ENCODE results near the gene BRINP2.

Gene BRINP2

DNA sequence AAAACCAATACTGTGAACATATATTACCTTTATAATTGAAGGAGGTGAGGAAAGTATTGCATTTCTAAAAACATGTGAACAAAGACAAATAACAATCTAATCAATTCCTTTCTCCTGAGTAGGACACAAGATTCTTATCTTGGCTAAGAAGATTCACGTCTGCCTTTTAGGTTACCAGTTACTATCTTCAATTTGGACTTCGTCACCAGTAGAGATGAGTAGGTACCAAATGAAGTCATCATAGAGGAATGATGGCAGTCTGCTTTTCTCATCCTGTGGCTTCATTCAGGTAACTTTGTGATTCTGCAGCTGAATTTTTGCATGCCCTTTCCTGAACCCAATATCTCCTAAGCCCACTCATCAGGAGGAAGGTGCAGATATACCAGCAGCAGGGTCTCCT lies 38.6 kb upstream of the BRINP2 start:
- no peak overlapping the region for H3K9ac ChIP-seq (ENCODE audit: low read length)
- H2BK12ac ChIP-seq (ENCODE audit: low read length in 2 of 2), result no peak overlapping the region
- H2BK15ac ChIP-seq (ENCODE audit: low read depth, poor library complexity, severe bottlenecking), result no peak overlapping the region
- no peak overlapping the region for H3K23ac ChIP-seq (ENCODE audit: low read length in 2 of 2)
- no peaks in the 10 kb centered on the region for H3K4me1 ChIP-seq (ENCODE audit: control insufficient read depth, insufficient read depth, low read depth, low read length)
- no peaks in the 10 kb centered on the region for H3K9me3 ChIP-seq (ENCODE audit: control insufficient read depth, low read length)
- no peak overlapping the region for H4K8ac ChIP-seq (ENCODE audit: low read length)
- no peak overlapping the region for H2BK120ac ChIP-seq (ENCODE audit: low read depth, low read length)
- H3K4ac ChIP-seq (ENCODE audit: low read depth in 1 of 2, low read length in 2 of 2), result no peak overlapping the region
- no peak overlapping the region for H3K4me2 ChIP-seq (ENCODE audit: low read length, poor library complexity, severe bottlenecking)
- no peak overlapping the region for H2BK5ac ChIP-seq (ENCODE audit: low read depth, low read length, poor library complexity, severe bottlenecking)
- 80% methylated on average over 2 of the region's 2 CpGs for WGBS
- H3K27ac ChIP-seq (ENCODE audit: low read length, poor library complexity, severe bottlenecking), result no peak overlapping the region
- H3K36me3 ChIP-seq (ENCODE audit: control insufficient read depth in 1 of 2, insufficient read depth in 2 of 2, low read depth in 1 of 2, low read length in 2 of 2), result no peaks in the 10 kb centered on the region
- no peak overlapping the region for H4K91ac ChIP-seq (ENCODE audit: low read length)
- DNase-seq, result no peak
- H2AFZ ChIP-seq (ENCODE audit: low read depth, low read length), result no peak overlapping the region
- H3K18ac ChIP-seq (ENCODE audit: low read depth in 1 of 2, low read length in 2 of 2), result no peak overlapping the region
- no peak overlapping the region for H3K4me3 ChIP-seq (ENCODE audit: insufficient read depth in 1 of 2, low read depth in 1 of 2, low read length in 2 of 2)
- H3K79me1 ChIP-seq (replicated peaks; ENCODE audit: low read length, poor library complexity, severe bottlenecking), result no peaks in the 10 kb centered on the region
- H3K14ac ChIP-seq (ENCODE audit: low read length in 2 of 2), result no peak overlapping the region
- no peak overlapping the region for H2AK5ac ChIP-seq (ENCODE audit: low read length, severe bottlenecking)
- peaks cover 3 to 15% of the 10 kb centered on the region in 2 experiments for H3K27me3 ChIP-seq (ENCODE audit: control insufficient read depth in 1 of 2, insufficient read depth in 1 of 2, low read length in 2 of 2)

DNA sequence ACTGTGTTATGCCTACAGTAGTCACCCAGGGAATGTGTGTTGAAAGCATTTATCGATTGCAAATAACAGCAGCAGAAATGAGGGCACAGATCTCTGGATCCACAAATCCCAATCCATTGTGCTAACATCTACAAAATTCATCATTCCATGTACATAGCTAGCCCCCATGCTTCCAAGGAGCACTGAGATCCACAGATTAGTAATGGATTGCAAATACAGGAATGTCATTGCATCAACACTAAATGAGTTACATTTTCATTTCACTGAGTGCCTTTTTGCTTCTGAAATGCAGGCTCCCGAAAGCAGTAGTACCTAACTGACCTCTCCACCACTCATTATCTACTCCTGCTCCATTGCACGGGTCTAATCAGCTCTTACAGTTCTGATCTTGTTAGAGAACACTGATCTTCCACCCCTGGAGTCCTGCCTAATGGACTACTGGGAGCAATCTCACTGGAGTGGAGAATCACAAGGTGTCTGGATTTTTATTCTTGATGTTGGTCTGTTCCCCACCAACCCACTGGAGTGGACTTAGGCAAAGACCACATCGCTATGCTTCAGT lies 36.7 kb upstream of the BRINP2 start:
- H4K91ac ChIP-seq (ENCODE audit: low read length), result no peak overlapping the region
- DNase-seq, result no peak
- no peak overlapping the region for H2BK12ac ChIP-seq (ENCODE audit: low read length in 2 of 2)
- no peak overlapping the region for H3K9ac ChIP-seq (ENCODE audit: low read length)
- no peak overlapping the region for H3K23ac ChIP-seq (ENCODE audit: low read length in 2 of 2)
- no peak overlapping the region for H3K14ac ChIP-seq (ENCODE audit: low read length in 2 of 2)
- H3K27me3 ChIP-seq (ENCODE audit: control insufficient read depth in 1 of 2, insufficient read depth in 1 of 2, low read length in 2 of 2), result peaks cover 3 to 15% of the 10 kb centered on the region in 2 experiments
- no peak overlapping the region for H4K8ac ChIP-seq (ENCODE audit: low read length)
- no peaks in the 10 kb centered on the region for H3K36me3 ChIP-seq (ENCODE audit: control insufficient read depth in 1 of 2, insufficient read depth in 2 of 2, low read depth in 1 of 2, low read length in 2 of 2)
- no peak overlapping the region for H3K4me3 ChIP-seq (ENCODE audit: insufficient read depth in 1 of 2, low read depth in 1 of 2, low read length in 2 of 2)
- no peak overlapping the region for H2AK5ac ChIP-seq (ENCODE audit: low read length, severe bottlenecking)
- no peaks in the 10 kb centered on the region for H3K4me1 ChIP-seq (ENCODE audit: control insufficient read depth, insufficient read depth, low read depth, low read length)
- no peaks in the 10 kb centered on the region for H3K9me3 ChIP-seq (ENCODE audit: control insufficient read depth, low read length)
- no peak overlapping the region for H2BK15ac ChIP-seq (ENCODE audit: low read depth, poor library complexity, severe bottlenecking)
- no peak overlapping the region for H3K4ac ChIP-seq (ENCODE audit: low read depth in 1 of 2, low read length in 2 of 2)
- no peak overlapping the region for H3K27ac ChIP-seq (ENCODE audit: low read length, poor library complexity, severe bottlenecking)
- H3K79me1 ChIP-seq (replicated peaks; ENCODE audit: low read length, poor library complexity, severe bottlenecking), result no peaks in the 10 kb centered on the region
- 75% methylated on average over 3 of the region's 4 CpGs for WGBS
- no peak overlapping the region for H2BK5ac ChIP-seq (ENCODE audit: low read depth, low read length, poor library complexity, severe bottlenecking)
- H2BK120ac ChIP-seq (ENCODE audit: low read depth, low read length), result no peak overlapping the region
- no peak overlapping the region for H2AFZ ChIP-seq (ENCODE audit: low read depth, low read length)
- no peak overlapping the region for H3K4me2 ChIP-seq (ENCODE audit: low read length, poor library complexity, severe bottlenecking)
- H3K18ac ChIP-seq (ENCODE audit: low read depth in 1 of 2, low read length in 2 of 2), result no peak overlapping the region

DNA sequence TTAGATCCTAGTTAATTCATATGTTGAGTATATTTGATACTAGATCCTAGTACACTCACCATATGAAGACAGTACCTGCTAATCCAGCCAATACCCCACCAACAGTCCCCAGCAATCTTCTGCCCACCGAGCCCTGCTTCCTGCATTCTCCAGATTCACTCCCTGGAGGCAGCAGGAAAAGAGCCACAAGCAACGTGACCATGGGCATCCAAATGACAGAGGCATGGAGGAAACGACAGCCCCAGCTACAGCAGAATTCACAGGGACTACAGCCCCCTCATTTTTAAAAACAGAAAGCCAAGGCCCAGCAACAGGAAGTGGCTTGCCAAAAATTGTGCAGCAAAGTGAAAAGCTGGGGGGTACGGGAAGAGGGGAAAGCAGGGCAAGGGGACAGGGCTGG lies 35.5 kb upstream of the BRINP2 start:
- Histone ChIP-seq H2BK120ac (ENCODE audit: low read depth, low read length) (no peak overlapping the region), H3K27me3 (ENCODE audit: control insufficient read depth in 1 of 2, insufficient read depth in 1 of 2, low read length in 2 of 2) (peaks cover 2 to 15% of the 10 kb centered on the region in 2 experiments), H2BK12ac (ENCODE audit: low read length in 2 of 2) (no peak overlapping the region), H3K4me3 (ENCODE audit: insufficient read depth in 1 of 2, low read depth in 1 of 2, low read length in 2 of 2) (no peak overlapping the region), H4K91ac (ENCODE audit: low read length) (no peak overlapping the region), H2BK15ac (ENCODE audit: low read depth, poor library complexity, severe bottlenecking) (no peak overlapping the region), H3K18ac (ENCODE audit: low read depth in 1 of 2, low read length in 2 of 2) (no peak overlapping the region), H2BK5ac (ENCODE audit: low read depth, low read length, poor library complexity, severe bottlenecking) (no peak overlapping the region), H3K9ac (ENCODE audit: low read length) (no peak overlapping the region), H3K14ac (ENCODE audit: low read length in 2 of 2) (no peak overlapping the region), H3K36me3 (ENCODE audit: control insufficient read depth in 1 of 2, insufficient read depth in 2 of 2, low read depth in 1 of 2, low read length in 2 of 2) (no peaks in the 10 kb centered on the region), H3K4me2 (ENCODE audit: low read length, poor library complexity, severe bottlenecking) (no peak overlapping the region), H3K4me1 (ENCODE audit: control insufficient read depth, insufficient read depth, low read depth, low read length) (no peaks in the 10 kb centered on the region), H2AK5ac (ENCODE audit: low read length, severe bottlenecking) (no peak overlapping the region), H4K8ac (ENCODE audit: low read length) (no peak overlapping the region), H3K4ac (ENCODE audit: low read depth in 1 of 2, low read length in 2 of 2) (no peak overlapping the region), H3K79me1 (replicated peaks; ENCODE audit: low read length, poor library complexity, severe bottlenecking) (no peaks in the 10 kb centered on the region), H2AFZ (ENCODE audit: low read depth, low read length) (no peak overlapping the region), H3K27ac (ENCODE audit: low read length, poor library complexity, severe bottlenecking) (no peak overlapping the region), H3K9me3 (ENCODE audit: control insufficient read depth, low read length) (no peaks in the 10 kb centered on the region), H3K23ac (ENCODE audit: low read length in 2 of 2) (no peak overlapping the region)
- WGBS, result 44% methylated on average over 4 of the region's 4 CpGs
- no peak for DNase-seq

DNA sequence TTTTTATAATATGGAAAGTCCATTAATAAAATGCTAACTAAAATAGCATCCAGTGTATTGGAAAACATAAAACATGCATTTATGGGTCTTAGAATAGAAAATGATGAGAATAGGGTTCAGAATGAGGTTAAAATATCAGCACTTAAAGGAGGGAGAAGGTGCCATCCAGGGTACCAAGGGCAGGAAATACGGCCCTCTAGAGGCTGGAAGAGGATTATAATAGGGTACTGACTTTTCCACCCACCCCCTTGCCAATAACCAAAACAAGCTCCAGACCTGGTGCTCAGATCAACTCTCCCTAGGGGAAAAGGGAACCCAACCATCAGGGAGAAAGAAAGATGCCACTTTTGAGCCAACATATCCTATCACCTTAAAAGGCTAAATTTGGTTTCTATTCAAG lies 32.9 kb upstream of the BRINP2 start:
- Histone ChIP-seq H2BK120ac (ENCODE audit: low read depth, low read length) (no peak overlapping the region), H3K4me1 (ENCODE audit: control insufficient read depth, insufficient read depth, low read depth, low read length) (no peaks in the 10 kb centered on the region), H4K8ac (ENCODE audit: low read length) (no peak overlapping the region), H3K27ac (ENCODE audit: low read length, poor library complexity, severe bottlenecking) (no peak overlapping the region), H3K9ac (ENCODE audit: low read length) (no peak overlapping the region), H3K9me3 (ENCODE audit: control insufficient read depth, low read length) (no peaks in the 10 kb centered on the region), H2AK5ac (ENCODE audit: low read length, severe bottlenecking) (no peak overlapping the region), H3K27me3 (ENCODE audit: control insufficient read depth in 1 of 2, insufficient read depth in 1 of 2, low read length in 2 of 2) (peaks cover 0 to 10% of the 10 kb centered on the region in 2 experiments), H3K23ac (ENCODE audit: low read length in 2 of 2) (no peak overlapping the region), H3K14ac (ENCODE audit: low read length in 2 of 2) (no peak overlapping the region), H3K4ac (ENCODE audit: low read depth in 1 of 2, low read length in 2 of 2) (no peak overlapping the region), H2BK12ac (ENCODE audit: low read length in 2 of 2) (no peak overlapping the region), H2BK15ac (ENCODE audit: low read depth, poor library complexity, severe bottlenecking) (no peak overlapping the region), H2BK5ac (ENCODE audit: low read depth, low read length, poor library complexity, severe bottlenecking) (no peak overlapping the region), H3K79me1 (replicated peaks; ENCODE audit: low read length, poor library complexity, severe bottlenecking) (no peaks in the 10 kb centered on the region), H3K4me3 (ENCODE audit: insufficient read depth in 1 of 2, low read depth in 1 of 2, low read length in 2 of 2) (no peak overlapping the region), H3K4me2 (ENCODE audit: low read length, poor library complexity, severe bottlenecking) (no peak overlapping the region), H3K36me3 (ENCODE audit: control insufficient read depth in 1 of 2, insufficient read depth in 2 of 2, low read depth in 1 of 2, low read length in 2 of 2) (no peaks in the 10 kb centered on the region), H2AFZ (ENCODE audit: low read depth, low read length) (no peak overlapping the region), H4K91ac (ENCODE audit: low read length) (no peak overlapping the region), H3K18ac (ENCODE audit: low read depth in 1 of 2, low read length in 2 of 2) (no peak overlapping the region)
- no peak for DNase-seq
- WGBS, result 33% methylated on average over 1 of the region's 1 CpG

All from mesenchymal stem cell (in vitro differentiated cells and primary cell).